HG03060 (cell line): ENCODE results near the gene VGLL2.

Experiments
- ATAC-seq: cut with Tn5 transposase; IDR thresholded peaks from one replicate; pipeline ENCODE4 v1.9.1; 2021; ENCODE audit warnings: low read depth, moderate number of reproducible peaks; ENCODE audit not compliant: unreplicated experiment

VGLL2 gene

DNA sequence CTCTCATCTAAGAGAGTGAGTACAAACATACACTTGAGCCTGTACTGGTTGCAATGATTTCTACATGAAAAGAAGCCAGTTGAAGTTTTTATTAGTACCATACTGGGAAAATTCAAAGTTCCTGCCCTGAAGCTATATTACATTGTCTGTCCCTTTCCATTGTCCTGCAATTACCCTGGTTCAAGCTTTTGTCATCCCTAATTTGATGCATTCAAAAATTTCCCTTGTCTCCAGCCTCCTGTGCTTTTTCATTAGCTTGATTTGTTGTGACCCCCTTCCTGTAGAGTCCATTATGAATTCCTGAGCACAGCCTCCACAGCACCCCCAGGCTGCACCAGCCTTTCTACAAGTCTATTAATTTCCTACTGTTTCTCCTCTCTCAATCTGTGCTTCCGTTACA is 46.4 kb downstream of the VGLL2 start:
- no peak for ATAC-seq

DNA sequence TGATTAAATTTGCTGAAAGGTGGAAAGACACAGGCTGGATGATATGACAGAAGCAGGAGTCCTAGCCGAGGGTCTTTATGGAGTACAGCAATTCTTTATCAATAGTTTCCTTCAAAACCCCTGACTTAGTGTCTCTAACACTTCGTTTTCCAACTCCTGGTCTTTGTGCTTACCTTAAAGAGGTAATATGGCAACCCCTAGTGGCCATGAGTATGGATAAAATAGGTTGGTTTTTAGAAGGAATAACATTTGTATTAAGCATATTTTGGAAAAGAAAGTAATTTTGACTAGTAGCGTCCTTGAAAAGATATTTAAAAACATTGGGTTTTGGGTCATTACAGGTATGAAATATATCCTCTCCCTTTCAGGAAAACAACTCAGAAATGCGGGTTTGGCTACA is 51.9 kb downstream of the VGLL2 start:
- no peak for ATAC-seq
